M059J (cell line): ENCODE data around the gene MGAT5B. TPM values are rescaled to one million over a fixed set of nuclear protein-coding genes. Genes with fewer than 3 reads are reported as not detected.

Experiments used
- DNase-seq: peaks from one replicate; pipeline ENCODE4 v3.0.0-alpha.2; 2012; ENCODE audit warnings: low read depth
- total RNA-seq: library from RNA; depleted of rRNA; stranded (reverse); fragments of >200 nt; shearing (Covaris generic); gene quantifications from 2 replicates; pipeline ENCODE4 v1.2.3, GENCODE V29; 2014

The MGAT5B gene
- total RNA-seq, 1 experiment from 2014 or later, result 11.8 TPM

GRCh38 chr17:76905036-76905435, 36.8 kb downstream of the MGAT5B start:
- DNase-seq, result no peak

GRCh38 chr17:76905836-76906235, 37.6 kb downstream of the MGAT5B start:
- DNase-seq, result no peak

GRCh38 chr17:76906463-76906862, 38.3 kb downstream of the MGAT5B start:
- no peak for DNase-seq

GRCh38 chr17:76907352-76907751, 39.1 kb downstream of the MGAT5B start:
- no peak for DNase-seq

DNA sequence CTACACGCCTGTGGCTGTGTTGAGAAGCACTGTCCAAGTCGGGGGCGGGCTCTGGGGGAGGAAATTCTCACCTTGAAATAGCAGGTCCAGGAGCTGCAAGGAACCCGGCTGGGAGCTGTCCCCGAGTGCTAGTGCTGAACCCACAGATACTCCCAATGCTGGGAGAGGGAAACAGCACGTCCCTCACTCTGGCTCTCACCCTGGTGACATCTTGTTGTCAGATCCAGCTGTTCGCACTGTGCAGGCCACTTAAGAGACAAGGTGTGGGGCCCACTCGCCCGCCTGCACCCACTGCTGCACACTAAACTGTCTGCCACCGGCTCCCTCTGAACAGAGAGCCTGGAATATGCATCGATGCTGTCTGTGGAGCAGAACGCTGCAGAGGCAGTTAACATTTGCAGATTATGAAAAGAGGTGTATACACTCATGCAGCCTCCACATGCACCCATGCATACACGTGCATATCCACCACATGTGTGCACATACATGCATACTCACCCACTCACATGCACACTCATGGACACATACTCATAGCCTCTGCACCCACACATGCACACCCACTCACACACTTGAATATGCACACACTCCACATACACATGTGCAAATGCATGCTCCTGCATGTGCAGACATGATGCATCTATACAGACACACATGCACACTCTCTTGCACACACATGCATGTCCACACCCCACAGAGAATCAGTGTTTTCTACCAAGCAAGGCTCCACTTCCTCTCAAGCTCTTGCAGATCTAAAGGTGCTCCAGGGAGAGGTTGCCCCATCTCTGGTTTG, 42.0 kb downstream of the MGAT5B start:
- DNase-seq, result peak; percentile 22

DNA sequence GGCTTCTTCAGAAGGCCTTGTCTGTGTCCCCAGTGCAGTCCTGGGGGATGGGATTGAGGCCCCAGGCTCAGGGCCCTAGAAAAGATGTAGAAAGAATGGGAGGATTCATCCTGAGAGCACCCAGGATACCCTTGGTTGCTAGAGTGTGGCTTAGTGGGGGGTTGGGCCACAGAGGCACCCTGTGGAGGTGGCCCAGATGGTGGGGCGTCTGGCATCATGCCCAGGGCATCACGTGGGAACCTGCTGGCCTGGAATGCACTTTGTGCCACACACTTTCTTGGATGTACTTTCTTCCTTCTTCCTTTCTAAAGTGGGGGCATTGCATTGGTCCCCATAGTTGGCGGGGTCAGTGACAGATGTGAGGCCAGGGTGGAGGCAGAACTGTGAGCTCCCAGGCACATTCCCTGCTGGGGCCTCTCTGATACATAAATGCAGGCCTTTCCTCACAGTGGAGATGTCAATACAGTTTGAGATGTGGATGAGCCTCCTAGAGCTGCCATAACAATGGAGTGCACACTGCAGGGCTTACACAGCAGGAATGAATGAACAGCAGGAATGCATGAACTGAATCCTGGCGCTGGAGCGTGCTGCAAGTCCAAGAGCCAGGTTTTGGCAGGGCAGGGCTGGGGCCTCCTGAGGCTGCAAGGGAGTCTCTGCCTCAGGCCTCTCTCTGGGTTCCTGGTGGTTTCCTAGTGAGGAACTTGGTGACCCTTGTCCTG, 43.3 kb downstream of the MGAT5B start:
- DNase-seq, result no peak

GRCh38 chr17:76912421-76913164, 44.4 kb downstream of the MGAT5B start:
- DNase-seq, result no peak

GRCh38 chr17:76914937-76915336, 46.7 kb downstream of the MGAT5B start:
- DNase-seq, result no peak

DNA sequence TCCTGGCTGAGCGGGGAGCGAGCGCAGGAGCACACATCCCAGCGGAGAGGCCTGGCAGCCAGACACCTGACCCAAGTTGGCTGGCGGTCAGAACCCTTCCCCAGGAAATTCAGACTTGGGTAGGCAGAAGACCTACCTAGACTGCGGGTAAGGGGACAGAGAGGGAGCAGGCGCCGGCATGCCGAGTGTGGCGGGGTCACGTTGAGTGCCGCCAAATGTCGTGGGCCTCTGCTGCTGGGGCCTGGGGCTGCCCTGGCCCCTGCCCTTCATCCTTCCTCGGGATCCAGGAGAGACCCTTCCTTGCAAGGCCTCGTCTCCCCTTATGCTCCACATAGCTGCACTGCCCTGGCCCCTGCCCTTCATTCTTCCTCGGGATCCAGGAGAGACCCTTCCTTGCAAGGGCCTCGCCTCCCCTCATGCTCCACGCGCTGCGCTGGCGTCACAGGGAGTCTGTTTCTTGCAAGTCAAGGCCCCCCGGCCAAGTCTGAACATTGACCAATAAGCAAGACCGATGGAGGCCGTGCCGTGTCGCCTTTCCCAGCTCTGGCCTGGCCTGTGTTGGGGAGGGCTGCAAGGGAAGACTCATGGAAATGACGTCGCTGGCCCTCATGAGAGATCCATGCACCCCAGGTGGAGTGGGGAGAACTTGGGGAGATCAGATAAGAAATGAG, 47.8 kb downstream of the MGAT5B start:
- no peak for DNase-seq

- DNase-seq, result no peak
These were observed 49.6 kb downstream of the MGAT5B start for GRCh38 chr17:76917829-76918228.

DNA sequence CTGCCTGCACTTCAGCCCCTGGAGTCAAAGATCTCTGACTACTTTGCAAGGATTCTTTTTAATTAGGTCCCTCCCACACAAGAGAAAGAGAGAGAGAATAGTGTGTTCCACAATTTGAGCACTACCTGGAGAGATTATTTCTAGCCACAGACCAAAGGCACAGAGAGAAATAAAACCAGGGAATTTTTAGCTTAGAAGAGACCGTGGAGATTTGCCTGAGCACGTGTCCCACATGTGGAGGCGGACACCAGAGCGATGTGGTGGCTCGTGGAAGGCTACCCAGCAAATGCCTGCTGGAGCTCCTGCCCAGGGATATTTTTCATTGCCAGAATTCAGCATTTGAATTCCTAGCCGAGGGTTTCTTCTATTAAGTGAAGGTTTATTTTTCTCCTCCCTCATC, 50.6 kb downstream of the MGAT5B start:
- no peak for DNase-seq

- DNase-seq, result no peak
These were observed 52.3 kb downstream of the MGAT5B start for GRCh38 chr17:76920364-76921139.

GRCh38 chr17:76921340-76922036, 53.3 kb downstream of the MGAT5B start:
- DNase-seq, result no peak

DNA sequence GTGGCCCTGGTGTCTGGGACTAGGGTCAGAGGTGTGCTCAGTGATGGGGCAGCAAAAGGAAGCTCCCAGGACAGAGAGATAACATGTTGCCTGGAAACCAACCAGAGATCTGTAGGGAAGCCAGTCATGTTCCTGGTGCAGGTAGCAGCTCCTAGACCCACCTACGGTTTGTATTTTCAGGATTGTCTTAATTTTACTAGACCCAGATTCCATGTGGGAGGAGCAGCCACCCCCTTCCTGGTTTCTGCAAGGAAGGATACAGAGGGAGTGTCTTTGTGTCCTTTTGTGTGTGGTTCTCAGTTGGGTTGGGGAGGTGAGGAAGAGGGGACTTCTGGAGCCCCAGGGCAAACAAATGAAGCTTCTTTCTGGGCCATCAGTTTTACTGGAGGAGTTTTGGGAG, 53.9 kb downstream of the MGAT5B start:
- no peak for DNase-seq

GRCh38 chr17:76922967-76923366, 54.8 kb downstream of the MGAT5B start:
- no peak for DNase-seq

DNA sequence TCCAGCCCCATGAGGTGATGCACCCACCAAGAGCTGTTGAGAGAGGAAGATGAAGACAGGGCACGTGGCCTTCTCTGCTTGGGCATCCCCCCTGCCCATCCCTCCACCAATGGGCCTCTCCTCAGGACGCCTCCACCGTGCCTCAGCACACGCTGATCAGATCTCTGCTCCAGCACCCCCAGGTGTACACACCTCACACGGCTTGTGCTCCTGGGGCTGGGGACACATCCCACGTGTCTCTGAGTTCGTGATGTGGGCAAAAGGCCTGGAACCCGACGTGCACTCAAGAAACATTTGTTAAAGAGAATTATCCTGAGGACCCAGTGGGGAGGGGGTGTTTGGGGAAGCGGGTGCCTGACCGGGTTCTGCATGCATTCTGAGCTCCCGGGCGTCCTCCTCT, 55.3 kb downstream of the MGAT5B start:
- DNase-seq, result no peak

DNA sequence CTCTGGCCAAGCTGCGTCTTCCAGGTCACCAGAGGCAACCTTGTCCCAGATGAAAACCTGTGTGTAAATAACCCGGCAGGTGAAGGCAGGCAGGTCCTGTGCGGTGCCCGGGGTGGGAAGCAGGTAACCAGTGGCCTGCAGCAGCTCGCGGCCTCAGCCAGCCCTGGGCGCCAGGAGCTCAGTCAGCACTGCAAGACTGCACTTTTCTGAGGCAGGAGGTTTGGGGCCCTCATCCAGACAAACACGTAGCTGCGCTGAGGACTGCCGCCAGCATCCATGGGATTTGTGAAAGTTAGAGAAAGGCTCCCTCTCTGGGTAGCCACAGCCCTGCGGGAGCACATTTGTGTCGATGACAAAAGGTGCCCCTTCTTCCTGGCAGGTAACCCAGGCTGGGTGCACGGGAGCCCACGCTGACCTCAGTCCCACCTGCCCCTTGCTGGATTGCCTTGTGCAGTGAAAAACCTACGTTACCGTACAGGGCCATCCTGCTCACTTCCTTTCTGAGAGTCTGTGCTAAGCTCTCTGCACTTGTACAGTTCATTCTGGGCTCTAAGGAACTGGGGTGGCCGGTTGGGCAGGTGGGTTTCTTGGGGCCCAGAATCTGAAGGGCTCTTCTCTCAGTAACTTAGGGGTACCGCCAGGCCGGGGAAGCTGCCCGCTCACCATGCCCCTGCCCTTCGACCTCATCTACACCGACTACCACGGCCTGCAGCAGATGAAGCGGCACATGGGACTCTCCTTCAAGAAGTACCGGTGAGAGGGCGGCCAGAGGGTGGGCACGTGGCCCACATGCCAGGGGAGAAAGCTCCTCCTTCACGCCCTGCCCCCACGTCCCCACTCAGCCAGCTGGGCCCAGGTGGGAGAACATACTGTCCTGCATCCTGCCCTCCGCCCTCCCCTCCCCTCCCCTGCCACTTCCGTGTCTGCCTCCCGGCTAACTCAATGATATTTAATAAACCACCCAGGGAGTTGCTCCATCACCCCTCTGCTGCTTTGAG, 56.4 kb downstream of the MGAT5B start:
- no peak for DNase-seq

GRCh38 chr17:76925441-76925891, 57.3 kb downstream of the MGAT5B start:
- DNase-seq, result no peak

- DNase-seq, result no peak
These were observed 58.1 kb downstream of the MGAT5B start for GRCh38 chr17:76926237-76926866.
